Heart left ventricle (tissue), 16 donors: ENCODE data around the gene NPIPB13. TPM values are rescaled to one million over a fixed set of nuclear protein-coding genes. Genes with fewer than 3 reads are reported as not detected.
A peak's percentile ranks its signal among the peaks of the same experiment; 100 is the strongest.
"Not testable (repeated sequence)": the region's sequence is repeated elsewhere in the genome, so short reads cannot be mapped to it uniquely, and the experiment has no call there.

Experiments
- ATAC-seq, 4 donors: fragments of 200-7000 bp; cut with Tn5 transposase; one replicate each; pipeline ENCODE4 v1.9.1; 2020 to 2022; ENCODE audit warnings: moderate library complexity in 4 of 4, mild to moderate bottlenecking in 3 of 4, moderate number of reproducible peaks in 1 of 4
- DNase-seq, 5 donors: peaks; one replicate each; pipeline ENCODE4 v3.0.0-alpha.2; 2020
- H3K27ac ChIP-seq, 12 donors: fragments of 200-600 bp; sonication (generic) in 4 of 12; one replicate each; pipeline versions ENCODE4 v1.5.0 to v1.8.0; 2016 to 2022; ENCODE audit warnings: mild to moderate bottlenecking in 2 of 12
- H3K27me3 ChIP-seq, 9 donors: fragments of 200-600 bp; sonication (generic) in 2 of 9; one replicate each; pipeline versions ENCODE4 v1.5.1 to v1.8.0; 2016 to 2022; ENCODE audit warnings: mild to moderate bottlenecking in 3 of 9
- H3K36me3 ChIP-seq, 9 donors: fragments of 200-600 bp; sonication (generic) in 2 of 9; one replicate each; pipeline versions ENCODE4 v1.5.0 to v1.8.0; 2018 to 2022; ENCODE audit warnings: mild to moderate bottlenecking in 2 of 9
- H3K4me1 ChIP-seq, 12 donors: fragments of 200-600 bp; sonication (generic) in 4 of 12; one replicate each; pipeline versions ENCODE4 v1.5.0 to v1.8.0; 2016 to 2022; ENCODE audit warnings: mild to moderate bottlenecking in 3 of 12
- H3K4me3 ChIP-seq, 12 donors: fragments of 200-600 bp; sonication (generic) in 4 of 12; one replicate each; pipeline versions ENCODE4 v1.5.0 to v1.8.0; 2017 to 2022; ENCODE audit warnings: mild to moderate bottlenecking in 9 of 12, moderate library complexity in 4 of 12
- H3K9me3 ChIP-seq, 12 donors: fragments of 200-600 bp; sonication (generic) in 4 of 12; one replicate each; pipeline versions ENCODE4 v1.5.0 to v1.8.0; 2016 to 2022; ENCODE audit warnings: mild to moderate bottlenecking in 1 of 12
- WGBS, 4 donors: extraction: QIAGEN DNeasy Blood & Tissue Kit in 2 of 4; methylation state at CpG; one replicate each; pipeline versions ENCODE4 v1.1.5 to v1.1.7; 2013 to 2018; 5-methylcytosine and 5-hydroxymethylcytosine counted together
- intact Hi-C, 10 donors: fragments of 100-400 bp; cut with DNase I; formaldehyde crosslinking; loops; one replicate each; pipeline versions ENCODE4 v1.11.1 to v1.14.2; 2022
- long read RNA-seq, 3 donors: library from polyadenylated mRNA; unstranded; transcript quantifications; one replicate each; pipeline ENCODE4 v2.0.0, GENCODE V29; 2020 to 2021
- polyA plus RNA-seq, 2 donors: library from polyadenylated mRNA; stranded (reverse); fragments of 200-250 nt; gene quantifications; one replicate each; pipeline ENCODE4 v1.2.3, GENCODE V29; 2013
- total RNA-seq, 9 donors: library from RNA; depleted of rRNA in 2 of 9; stranded (reverse); fragments of >200 nt in 2 of 9; fragmentation: NEBNext Ultra II Directional in 3 of 9; extraction: Animal tissue kit (Norgen Biotek cat#: 25700) in 3 of 9; gene quantifications; one replicate each; pipeline versions ENCODE4 v1.1.0 to v1.2.4, GENCODE V29; 2016 to 2023
- donor health status: ischemic (EF 13 %, LVEDD 7.1; RV severe dilation, severe dysfunction).
- donor health status: healthy with polysubstance abuse.
- donor health status: DM: no; HTN: yes; CAD: no.
- donor health status: DM: no; HTN: no; CAD: no.
- donor health status: ischemic (EF 25% LVEDD 6.9; RV normal size, moderate dysfunction).
- donor health status: ischemic (EF 25% LVEDD 5.7; RV mildly dilated, moderate dysfunction).
- donor health status: healthy.
- donor health status: DM: yes; HTN: yes; CAD: no.
- donor health status: ischemic (EF 35%, LVEDD 5.7; RV mildly dilated, moderate dysfunction).
- donor health status: nonischemic (EF 11% LVEDD 7.7; RV severe dilation, severe dysfunction).
- donor health status: DM: yes; HTN: yes; CAD: no.
- donor health status: PGD.
- donor health status: ischemic (EF 29% LVEDD 5.4; RV normal size, mild dysfunction).
- donor health status: nonischemic (EF 23%, LVEDD 6.1; RV moderate dilation, normal function).

The NPIPB13 gene
- total RNA-seq (10 to 100 TPM in 1 of 9 donors, 1 to 10 TPM in 6, under 1 TPM in 2; 0.63 to 12.3 (median 3.9) TPM), polyA plus RNA-seq (1 to 10 TPM; 1.9 to 3.5 TPM)
- long read RNA-seq, donor 1, partial matches to known transcripts, result 0 of 1 reads
- long read RNA-seq, donor 1, other reads (novel, unspliced or antisense), result 1 of 1 reads
- long read RNA-seq, donor 2, result 0 reads
- long read RNA-seq, donor 3, result 0 reads

- H3K27me3 ChIP-seq, H3K4me1 ChIP-seq, DNase-seq, H3K27ac ChIP-seq, intact Hi-C loops, ATAC-seq, H3K4me3 ChIP-seq, H3K36me3 ChIP-seq, H3K9me3 ChIP-seq: not testable (repeated sequence)
- no CpG with 5 or more reads among the region's 4 CpGs for WGBS, 4 donors
Measured at GRCh38 chr16:30248379-30248778, at the start of gene NPIPB13. TSS of gene NPIPB13 (minus strand) at chr16:30248479. CDS start at chr16:30245573, 2,906 bp downstream.

- H3K9me3 ChIP-seq, H3K4me3 ChIP-seq, H3K27ac ChIP-seq, H3K27me3 ChIP-seq, H3K36me3 ChIP-seq, H3K4me1 ChIP-seq, intact Hi-C loops, ATAC-seq: not testable (repeated sequence)
- peak in 1 of 5 donors; percentile 10 for DNase-seq
- 93 to 99% (median 95%) methylated on average over 9 of the region's 10 CpGs for WGBS, 4 donors
Measured at GRCh38 chr16:30282357-30282756, 34.1 kb upstream of the NPIPB13 start.

- H3K27ac ChIP-seq, ATAC-seq, H3K27me3 ChIP-seq, intact Hi-C loops, DNase-seq, H3K9me3 ChIP-seq, H3K4me3 ChIP-seq, H3K4me1 ChIP-seq: not testable (repeated sequence)
- WGBS, 4 donors, result no CpG with 5 or more reads among the region's 3 CpGs
- H3K36me3 ChIP-seq, result peaks cover 0 to 17% (median 10%) of the 10 kb centered on the region in 9 donors
Measured at GRCh38 chr16:30278523-30278922, 30.2 kb upstream of the NPIPB13 start.

DNA sequence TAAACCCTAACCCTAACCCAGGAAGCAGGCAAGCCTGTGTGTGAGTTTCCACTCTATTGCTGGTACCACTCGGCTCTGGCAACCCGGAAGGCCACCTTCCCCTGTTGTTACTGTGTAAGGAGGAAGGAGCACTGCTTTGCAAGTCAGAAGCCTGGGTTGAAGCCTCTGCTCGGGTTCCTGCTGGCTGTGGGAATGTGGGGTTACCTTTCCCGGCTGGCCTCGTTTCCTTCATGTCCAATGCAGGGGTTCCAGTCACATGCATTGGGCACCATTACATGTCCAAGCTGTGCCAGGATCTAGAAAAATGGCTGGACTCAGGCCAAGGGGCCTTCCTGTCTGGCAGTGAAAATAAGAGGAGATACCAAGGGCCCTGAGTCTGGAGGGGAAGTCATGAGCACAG is 31.2 kb downstream of the NPIPB13 start:
- H3K36me3 ChIP-seq, H3K9me3 ChIP-seq, ATAC-seq, intact Hi-C loops, H3K27me3 ChIP-seq, H3K4me3 ChIP-seq, H3K4me1 ChIP-seq, H3K27ac ChIP-seq: not testable (repeated sequence)
- DNase-seq, result peak in 1 of 5 donors; percentile 4
- WGBS, 4 donors, result 69 to 89% (median 82%) methylated on average over 3 to 4 of the region's 5 CpGs; no CpG with 5 or more reads in 1 of the 4 donors

- H3K36me3 ChIP-seq, H3K9me3 ChIP-seq, H3K4me3 ChIP-seq, intact Hi-C loops, H3K27me3 ChIP-seq, H3K27ac ChIP-seq, H3K4me1 ChIP-seq, DNase-seq: not testable (repeated sequence)
- WGBS, 4 donors, result no CpG with 5 or more reads among the region's 4 CpGs
- peak in 1 of 4 donors; percentile 40 for ATAC-seq
Measured at GRCh38 chr16:30211414-30211813, 36.9 kb downstream of the NPIPB13 start.

- H3K27me3 ChIP-seq, intact Hi-C loops, H3K4me1 ChIP-seq, H3K9me3 ChIP-seq, H3K4me3 ChIP-seq, H3K36me3 ChIP-seq, H3K27ac ChIP-seq: not testable (repeated sequence)
- WGBS, 4 donors, result 28 to 47% (median 42%) methylated on average over 2 to 4 of the region's 6 CpGs
- ATAC-seq (peak; percentile 44 to 88 (median 62)), DNase-seq (peak in 3 of 5 donors; percentile 58 to 68 (median 59))
Measured at GRCh38 chr16:30209032-30209431, 39.2 kb downstream of the NPIPB13 start.

- H3K4me1 ChIP-seq, H3K27me3 ChIP-seq, H3K9me3 ChIP-seq, H3K27ac ChIP-seq, intact Hi-C loops, H3K36me3 ChIP-seq, H3K4me3 ChIP-seq: not testable (repeated sequence)
- DNase-seq (peak; percentile 8 to 21 (median 16)), ATAC-seq (peak in 3 of 4 donors; percentile 36 to 45 (median 43))
- 15 to 24% methylated on average over 2 of the region's 9 CpGs; no CpG with 5 or more reads in 2 of the 4 donors for WGBS, 4 donors
Measured at GRCh38 chr16:30207063-30207704, 41.1 kb downstream of the NPIPB13 start.

DNA sequence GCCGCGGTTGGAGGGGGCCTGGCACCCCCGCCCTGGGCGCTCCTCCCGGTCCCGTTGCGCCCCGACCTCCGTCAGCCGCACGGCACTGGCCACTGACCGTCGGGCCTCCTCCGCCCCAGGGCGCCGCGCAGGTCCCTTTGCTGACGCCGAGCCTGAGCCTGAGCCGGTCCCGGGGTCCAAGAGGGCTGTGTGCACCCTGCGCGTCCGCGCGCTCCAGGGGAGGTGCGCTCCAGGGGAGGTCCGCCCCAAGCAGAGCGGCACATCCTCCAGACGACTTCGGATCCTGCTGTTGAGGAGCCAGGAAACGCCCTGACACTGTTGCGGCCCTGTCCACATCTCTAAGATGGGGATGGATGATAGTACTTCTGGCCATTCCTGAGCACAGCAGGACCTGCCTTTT is 42.0 kb downstream of the NPIPB13 start:
- intact Hi-C loops, H3K9me3 ChIP-seq, H3K4me1 ChIP-seq, H3K36me3 ChIP-seq, H3K27me3 ChIP-seq, DNase-seq: not testable (repeated sequence)
- H3K27ac ChIP-seq, result peak overlapping the region in 3 of 12 donors; percentile 31 to 68 (median 52)
- no CpG with 5 or more reads among the region's 33 CpGs for WGBS, 4 donors
- H3K4me3 ChIP-seq, result peak overlapping the region; percentile 37 to 62 (median 52)
- peak in 3 of 4 donors; percentile 15 to 34 (median 30) for ATAC-seq

GRCh38 chr16:30205541-30206236 is 42.6 kb downstream of the NPIPB13 start:
- H3K4me1 ChIP-seq, H3K27me3 ChIP-seq, H3K9me3 ChIP-seq, intact Hi-C loops, H3K36me3 ChIP-seq: not testable (repeated sequence)
- peak; percentile 47 to 70 (median 64) for ATAC-seq
- H3K27ac ChIP-seq, result peak overlapping the region in 3 of 12 donors; percentile 31 to 68 (median 52)
- peak in 4 of 5 donors; percentile 13 to 29 (median 18) for DNase-seq
- H3K4me3 ChIP-seq, result peak overlapping the region; percentile 37 to 62 (median 52)
- WGBS, 4 donors, result 1 to 2% (median 2%) methylated on average over 14 to 20 of the region's 52 CpGs; no CpG with 5 or more reads in 1 of the 4 donors

DNA sequence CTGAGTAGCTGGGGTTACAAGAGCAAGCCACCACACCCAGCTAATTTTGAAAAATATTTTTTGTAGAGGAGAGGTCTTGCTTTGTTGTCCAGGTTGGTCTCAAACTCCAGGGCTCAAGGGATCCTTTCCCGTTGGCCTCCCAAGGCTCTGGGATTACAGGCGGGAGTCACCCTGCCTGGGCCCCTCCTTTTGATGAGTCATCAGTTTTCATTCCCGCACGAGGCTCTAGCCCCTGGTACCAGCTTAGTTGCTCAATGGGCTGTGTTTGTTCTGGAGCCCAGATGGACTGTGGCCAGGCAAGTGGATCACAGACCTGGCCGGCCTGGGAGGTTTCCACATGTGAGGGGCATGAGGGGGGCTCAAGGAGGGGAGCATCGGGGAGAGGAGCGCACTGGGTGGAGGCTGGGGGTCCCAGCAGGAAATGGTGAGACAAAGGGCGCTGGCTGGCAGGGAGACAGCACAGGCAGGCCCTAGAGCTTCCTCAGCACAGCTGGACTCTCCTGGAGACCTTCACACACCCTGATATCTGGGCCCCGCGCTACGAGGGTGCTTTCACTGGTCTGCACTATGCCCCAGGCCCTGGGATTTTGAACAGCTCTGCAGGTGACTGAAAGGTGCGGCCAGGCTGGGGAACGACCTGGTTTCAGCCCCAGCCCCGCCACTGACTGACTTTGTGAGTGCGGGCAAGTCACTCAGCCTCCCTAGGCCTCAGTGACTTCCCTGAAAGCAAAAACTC is 48.5 kb downstream of the NPIPB13 start:
- ATAC-seq, result peak in 3 of 4 donors; percentile 47 to 61 (median 48)
- H3K4me3 ChIP-seq, H3K4me1 ChIP-seq, H3K9me3 ChIP-seq, DNase-seq, H3K27me3 ChIP-seq, H3K36me3 ChIP-seq, intact Hi-C loops, H3K27ac ChIP-seq: not testable (repeated sequence)
- WGBS, 4 donors, result no CpG with 5 or more reads among the region's 15 CpGs
